SK-N-MC (cell line): ENCODE measurements around the gene TMPRSS6.

ENCODE experiments used
- DNase-seq: peaks from one replicate; pipeline ENCODE4 v3.0.0-alpha.2; 2011; ENCODE audit warnings: low read depth, low spot score
- H3K27ac ChIP-seq: fragments of 200-600 bp; sonication (generic); 2 replicates; pipeline ENCODE4 v1.5.1; 2016; ENCODE audit warnings: mixed run types
- H3K36me3 ChIP-seq: fragments of 200-600 bp; sonication (generic); 2 replicates; pipeline ENCODE4 v1.6.1; 2017; ENCODE audit warnings: antibody characterized with exemption, low read length, mixed read lengths; ENCODE audit not compliant: insufficient read depth
- H3K4me3 ChIP-seq: fragments of 200-600 bp; sonication (generic); 2 replicates; pipeline ENCODE4 v1.5.1; 2016
- H3K9ac ChIP-seq: fragments of 200-600 bp; sonication (generic); 2 replicates; pipeline ENCODE4 v1.8.0; 2017; ENCODE audit warnings: mixed run types, mixed read lengths; ENCODE audit not compliant: insufficient read length
- H3K9me3 ChIP-seq: fragments of 200-600 bp; sonication (generic); 2 replicates; pipeline ENCODE4 v1.6.1; 2017; ENCODE audit warnings: low read depth, mild to moderate bottlenecking, antibody characterized with exemption, low read length, moderate library complexity, mixed read lengths
- EZH2 ChIP-seq: fragments of 200-600 bp; sonication (generic); IDR thresholded peaks from one replicate; pipeline ENCODE4 v1.6.1; 2017; ENCODE audit warnings: antibody characterized with exemption
- FOXP2 ChIP-seq: optimal IDR thresholded peaks from 2 replicates; pipeline ENCODE3; 2011; ENCODE audit warnings: mild to moderate bottlenecking, moderate library complexity; ENCODE audit not compliant: insufficient read depth; ENCODE audit errors: extremely low read length, control extremely low read depth
- POLR2AphosphoS5 ChIP-seq: IDR thresholded peaks from 2 replicates; pipeline ENCODE4 v1.6.1; 2012; ENCODE audit warnings: mild to moderate bottlenecking, low read depth, low read length, borderline replicate concordance

The TMPRSS6 gene

DNA sequence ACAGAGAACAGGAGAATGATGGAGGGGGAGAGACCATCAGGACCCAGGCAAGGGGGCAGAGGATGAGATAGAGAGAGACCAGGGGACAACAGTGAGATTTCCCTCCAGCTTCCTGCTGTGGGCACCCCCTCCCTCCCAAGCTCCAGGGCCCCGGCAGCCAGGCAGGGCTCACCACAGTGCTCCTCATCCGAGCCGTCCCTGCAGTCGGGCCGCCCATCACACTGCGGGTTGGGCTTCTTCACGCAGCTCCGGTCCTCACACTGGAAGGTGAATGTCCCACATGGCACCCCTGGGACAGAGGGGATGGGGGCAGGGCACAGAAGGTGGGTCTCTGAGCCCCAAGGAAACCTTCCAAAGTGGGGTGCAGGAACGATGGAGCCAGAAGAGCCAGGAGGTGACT, 38.8 kb downstream of the TMPRSS6 start:
- H3K27ac ChIP-seq, result no peak overlapping the region

GRCh38 chr22:37070334-37070733, 39.2 kb downstream of the TMPRSS6 start:
- H3K4me3 ChIP-seq, result no peak overlapping the region
- H3K36me3 ChIP-seq, result no peaks in the 10 kb centered on the region
- H3K9me3 ChIP-seq, result no peaks in the 10 kb centered on the region
- H3K9ac ChIP-seq, result no peak overlapping the region
- no peak for DNase-seq
- no peak overlapping the region for H3K27ac ChIP-seq
- TF ChIP-seq POLR2AphosphoS5, result no peak
- no peak for TF ChIP-seq EZH2
- TF ChIP-seq FOXP2, result no peak

More for the DNA sequence above, 38.8 kb downstream of the TMPRSS6 start:
- Histone ChIP-seq H3K9me3 (no peaks in the 10 kb centered on the region), H3K36me3 (no peaks in the 10 kb centered on the region), H3K9ac (no peak overlapping the region), H3K4me3 (no peak overlapping the region)
- TF ChIP-seq POLR2AphosphoS5 (no peak), EZH2 (no peak), FOXP2 (no peak)
- no peak for DNase-seq

DNA sequence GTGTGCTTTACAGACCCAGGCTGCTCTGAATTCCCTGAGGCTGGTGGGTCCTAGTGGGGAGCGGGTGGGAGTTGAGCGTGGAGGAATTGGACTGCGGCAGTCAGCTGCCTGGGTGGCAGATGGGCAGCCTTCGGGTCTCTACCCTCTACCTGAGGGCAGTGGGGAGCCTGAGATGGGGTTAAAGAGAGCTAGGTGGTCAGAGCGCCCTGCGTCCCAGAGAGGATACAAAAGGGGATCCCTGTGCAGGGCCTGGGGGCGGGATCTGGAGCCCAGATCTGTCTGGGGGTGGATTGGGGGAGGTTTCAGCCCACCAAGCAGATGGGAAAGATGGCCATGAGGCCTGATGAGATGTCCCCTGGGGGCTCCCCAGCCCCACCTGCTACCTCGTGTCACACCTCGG, 39.8 kb downstream of the TMPRSS6 start:
- H3K9me3 ChIP-seq, result no peaks in the 10 kb centered on the region
- no peak for DNase-seq
- TF ChIP-seq EZH2, result no peak
- no peak for TF ChIP-seq FOXP2
- no peak for TF ChIP-seq POLR2AphosphoS5

GRCh38 chr22:37069319-37069718, 40.2 kb downstream of the TMPRSS6 start:
- no peak overlapping the region for H3K4me3 ChIP-seq
- no peak overlapping the region for H3K9ac ChIP-seq
- DNase-seq, result no peak
- TF ChIP-seq EZH2 (no peak), POLR2AphosphoS5 (no peak), FOXP2 (no peak)
- no peak overlapping the region for H3K27ac ChIP-seq
- H3K9me3 ChIP-seq, result no peaks in the 10 kb centered on the region
- no peaks in the 10 kb centered on the region for H3K36me3 ChIP-seq

More for the DNA sequence above, 39.8 kb downstream of the TMPRSS6 start:
- no peak overlapping the region for H3K9ac ChIP-seq
- H3K27ac ChIP-seq, result no peak overlapping the region
- no peak overlapping the region for H3K4me3 ChIP-seq
- H3K36me3 ChIP-seq, result no peaks in the 10 kb centered on the region

GRCh38 chr22:37068859-37069258, 40.7 kb downstream of the TMPRSS6 start:
- no peak overlapping the region for H3K27ac ChIP-seq
- no peak overlapping the region for H3K4me3 ChIP-seq
- no peaks in the 10 kb centered on the region for H3K9me3 ChIP-seq
- TF ChIP-seq POLR2AphosphoS5 (no peak), FOXP2 (no peak), EZH2 (no peak)
- H3K9ac ChIP-seq, result no peak overlapping the region
- no peaks in the 10 kb centered on the region for H3K36me3 ChIP-seq
- no peak for DNase-seq

- H3K4me3 ChIP-seq, result no peak overlapping the region
These were observed 42.1 kb downstream of the TMPRSS6 start for GRCh38 chr22:37067428-37067827.

DNA sequence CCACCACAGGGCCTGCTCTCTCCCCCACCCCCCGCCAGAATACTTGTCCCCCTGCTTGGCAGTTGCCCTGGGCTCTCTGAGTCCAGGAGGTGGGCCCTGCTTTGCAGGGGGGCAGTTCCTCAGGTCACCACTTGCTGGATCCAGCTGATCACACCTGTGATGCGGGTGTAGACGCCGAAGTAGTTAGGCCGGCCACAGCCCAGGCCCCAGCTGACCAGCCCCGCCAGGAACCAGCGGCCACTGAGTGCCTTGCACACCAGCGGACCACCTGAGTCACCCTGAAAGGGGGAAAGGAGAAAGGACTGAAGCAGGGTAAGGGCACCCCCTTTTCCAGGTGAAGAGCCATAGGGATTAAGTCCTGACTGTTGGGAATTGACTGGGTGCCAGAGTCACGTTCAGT, 43.6 kb downstream of the TMPRSS6 start:
- Histone ChIP-seq H3K9ac (no peak overlapping the region), H3K4me3 (no peak overlapping the region), H3K36me3 (no peaks in the 10 kb centered on the region), H3K9me3 (no peaks in the 10 kb centered on the region), H3K27ac (no peak overlapping the region)
- DNase-seq, result no peak
- no peak for TF ChIP-seq EZH2
- no peak for TF ChIP-seq FOXP2
- no peak for TF ChIP-seq POLR2AphosphoS5

More at GRCh38 chr22:37067428-37067827, 42.1 kb downstream of the TMPRSS6 start:
- TF ChIP-seq FOXP2 (no peak), POLR2AphosphoS5 (no peak), EZH2 (no peak)
- H3K27ac ChIP-seq, result no peak overlapping the region
- H3K9ac ChIP-seq, result no peak overlapping the region
- H3K9me3 ChIP-seq, result no peaks in the 10 kb centered on the region
- H3K36me3 ChIP-seq, result no peaks in the 10 kb centered on the region
- DNase-seq, result no peak

- TF ChIP-seq EZH2 (no peak), FOXP2 (no peak), POLR2AphosphoS5 (no peak)
- no peak overlapping the region for H3K27ac ChIP-seq
- H3K9me3 ChIP-seq, result no peaks in the 10 kb centered on the region
- no peak for DNase-seq
- no peak overlapping the region for H3K4me3 ChIP-seq
- no peak overlapping the region for H3K9ac ChIP-seq
- H3K36me3 ChIP-seq, result no peaks in the 10 kb centered on the region
These were observed 44.3 kb downstream of the TMPRSS6 start for GRCh38 chr22:37065180-37065579.

- Histone ChIP-seq H3K36me3 (no peaks in the 10 kb centered on the region), H3K9ac (no peak overlapping the region), H3K9me3 (no peaks in the 10 kb centered on the region), H3K27ac (no peak overlapping the region), H3K4me3 (no peak overlapping the region)
- no peak for DNase-seq
- TF ChIP-seq POLR2AphosphoS5 (no peak), EZH2 (no peak), FOXP2 (no peak)
These were observed 45.0 kb downstream of the TMPRSS6 start for GRCh38 chr22:37064553-37064952.
